Activated CD8-positive, alpha-beta T cell treated with anti-CD3 and anti-CD28 coated beads for 36 hours (primary cell): ENCODE measurements around the gene HYAL2. TPM values are rescaled to one million over a fixed set of nuclear protein-coding genes. Genes with fewer than 3 reads are reported as not detected.

Experiments used
- ATAC-seq: fragments of 200-7000 bp; cut with Tn5 transposase; one replicate; pipeline ENCODE4 v1.10.0; 2021; ENCODE audit warnings: mild to moderate bottlenecking, moderate library complexity
- CTCF ChIA-PET: fragments of 350-600 bp; sonication (Branson Sonifier 250); formaldehyde crosslinking; loops from one replicate; lab custom pipeline; 2021; ENCODE audit warnings: antibody characterized with exemption; lab: Charles Lee
- POLR2A ChIA-PET: fragments of 350-600 bp; sonication (Branson Sonifier 250); formaldehyde crosslinking; loops from one replicate; lab custom pipeline; 2021; ENCODE audit warnings: antibody characterized with exemption; lab: Charles Lee
- DNase-seq: peaks from one replicate; pipeline ENCODE4 v3.0.0-alpha.2; 2020
- H3K27ac Mint-ChIP-seq: one replicate; pipeline ENCODE4 v1.8.0; 2021; ENCODE audit warnings: mild to moderate bottlenecking, mixed read lengths
- H3K27me3 Mint-ChIP-seq: one replicate; pipeline ENCODE4 v1.8.0; 2021; ENCODE audit warnings: mixed read lengths
- H3K36me3 Mint-ChIP-seq: one replicate; pipeline ENCODE4 v1.8.0; 2021; ENCODE audit warnings: low read depth, mixed read lengths
- H3K4me1 Mint-ChIP-seq: one replicate; pipeline ENCODE4 v1.8.0; 2021; ENCODE audit warnings: low read depth, mixed read lengths
- H3K4me3 Mint-ChIP-seq: one replicate; pipeline ENCODE4 v1.8.0; 2021; ENCODE audit warnings: mild to moderate bottlenecking, moderate library complexity, mixed read lengths
- H3K9me3 Mint-ChIP-seq: one replicate; pipeline ENCODE4 v1.8.0; 2021; ENCODE audit warnings: mixed read lengths
- intact Hi-C: fragments of 100-400 bp; cut with micrococcal nuclease; formaldehyde crosslinking; loops from one replicate; pipeline ENCODE4 v1.10.0; 2022
- total RNA-seq, 2 experiments: library from RNA; stranded (reverse); gene quantifications; one replicate each; pipeline ENCODE4 v1.2.3, GENCODE V29; 2021
- TF ChIP-seq, protein P1 (sequence below): fragments of 200-600 bp; IDR thresholded peaks from one replicate; pipeline ENCODE4 v1.8.0; 2022; ENCODE audit warnings: antibody characterized with exemption, mild to moderate bottlenecking

The HYAL2 gene
- total RNA-seq, 2 experiments from 2014 or later: 3.9 to 4.1 TPM

DNA sequence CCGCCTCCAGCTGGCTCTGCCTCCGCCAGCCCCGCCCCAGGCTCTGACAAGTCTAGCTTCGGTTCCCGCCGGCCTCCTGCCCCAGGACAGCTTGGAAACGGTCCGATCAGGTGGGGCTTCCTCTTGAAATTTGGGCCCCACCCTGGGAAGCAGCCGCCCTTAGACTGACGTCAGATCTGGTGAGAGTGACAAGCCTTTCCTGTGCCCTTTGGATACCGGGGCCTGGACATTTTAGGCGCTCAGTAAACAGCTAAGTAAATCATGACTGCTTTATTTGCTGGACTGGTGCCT is 23.0 kb downstream of the HYAL2 start:
- intact Hi-C loops: no loop called here
- ATAC-seq (no peak), DNase-seq (no peak)
- Mint-ChIP-seq H3K4me1 (peaks cover 19% of the 10 kb centered on the region), H3K4me3 (peak overlapping the region; percentile 99), H3K27ac (peak overlapping the region; percentile 98), H3K9me3 (no peaks in the 10 kb centered on the region), H3K36me3 (peaks cover 1% of the 10 kb centered on the region), H3K27me3 (no peaks in the 10 kb centered on the region)
- ChIA-PET CTCF (interaction anchor here (0.8 to 1.9 kb wide), 15 partner anchors 9 to 105 kb away, joined by 3 to 8 read pairs (median 4); partner anchors contain the start of genes LSMEM2, RASSF1 and TUSC2), POLR2A (interaction anchor here (0.6 to 3.1 kb wide), 15 partner anchors 10 to 370 kb away, joined by 3 to 14 read pairs (median 3); partner anchors contain the start of genes CYB561D2, LSMEM2, MON1A and NPRL2)
- TF ChIP-seq, protein P1, sequence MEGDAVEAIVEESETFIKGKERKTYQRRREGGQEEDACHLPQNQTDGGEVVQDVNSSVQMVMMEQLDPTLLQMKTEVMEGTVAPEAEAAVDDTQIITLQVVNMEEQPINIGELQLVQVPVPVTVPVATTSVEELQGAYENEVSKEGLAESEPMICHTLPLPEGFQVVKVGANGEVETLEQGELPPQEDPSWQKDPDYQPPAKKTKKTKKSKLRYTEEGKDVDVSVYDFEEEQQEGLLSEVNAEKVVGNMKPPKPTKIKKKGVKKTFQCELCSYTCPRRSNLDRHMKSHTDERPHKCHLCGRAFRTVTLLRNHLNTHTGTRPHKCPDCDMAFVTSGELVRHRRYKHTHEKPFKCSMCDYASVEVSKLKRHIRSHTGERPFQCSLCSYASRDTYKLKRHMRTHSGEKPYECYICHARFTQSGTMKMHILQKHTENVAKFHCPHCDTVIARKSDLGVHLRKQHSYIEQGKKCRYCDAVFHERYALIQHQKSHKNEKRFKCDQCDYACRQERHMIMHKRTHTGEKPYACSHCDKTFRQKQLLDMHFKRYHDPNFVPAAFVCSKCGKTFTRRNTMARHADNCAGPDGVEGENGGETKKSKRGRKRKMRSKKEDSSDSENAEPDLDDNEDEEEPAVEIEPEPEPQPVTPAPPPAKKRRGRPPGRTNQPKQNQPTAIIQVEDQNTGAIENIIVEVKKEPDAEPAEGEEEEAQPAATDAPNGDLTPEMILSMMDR: no peak

DNA sequence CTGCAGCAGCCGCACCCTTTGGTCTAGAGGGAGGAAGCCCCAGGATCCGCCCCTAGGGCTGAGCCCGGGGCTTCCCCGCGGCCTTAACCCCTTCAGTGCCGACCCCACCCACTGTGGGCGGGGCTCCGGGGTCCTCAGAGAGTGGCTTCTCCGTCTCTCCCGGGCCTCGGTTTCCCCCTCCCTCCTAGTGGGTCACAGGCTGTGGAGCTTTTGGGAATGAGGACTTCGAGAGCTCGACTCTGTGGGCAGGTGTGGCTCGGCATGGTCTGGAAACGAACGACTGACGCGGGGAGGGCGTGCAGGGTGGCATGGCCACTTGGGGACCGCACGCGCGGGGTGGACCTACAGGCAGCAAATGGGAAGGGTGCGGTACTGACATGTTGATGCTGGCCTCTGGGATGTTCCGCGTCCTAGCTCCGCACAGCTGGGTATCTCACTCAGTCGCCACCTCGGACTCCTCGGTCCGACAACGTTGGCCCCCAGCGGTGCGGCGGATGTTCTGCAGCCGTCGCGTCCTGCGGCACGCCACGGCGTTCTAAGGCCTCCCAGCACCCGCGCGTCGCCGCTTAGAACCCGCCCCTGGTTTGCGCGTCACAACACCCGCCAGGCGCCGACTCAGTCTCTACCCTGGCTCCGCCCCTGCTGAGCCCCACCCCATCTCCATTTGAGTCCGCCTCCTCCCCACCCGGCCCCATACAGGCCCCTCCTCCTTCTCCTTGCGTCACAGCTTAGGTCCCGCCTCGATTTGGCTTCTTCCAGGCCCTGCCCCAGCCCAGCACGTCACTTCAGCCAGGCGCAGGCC is 23.5 kb downstream of the HYAL2 start, which contains the start of the genes HYAL3 and NAA80:
HYAL3 (minus strand) TSS at position 570 of the 802 bp plus-strand sequence. CDS start 3,803 bp downstream, outside the sequence.
NAA80 (minus strand) TSS at position 570 of the 802 bp plus-strand sequence. CDS start 1,942 bp downstream, outside the sequence.
- TF ChIP-seq, protein P1: peak; percentile 65
- ChIA-PET CTCF (interaction anchor here (0.8 to 1.9 kb wide), 18 partner anchors 9 to 104 kb away, joined by 3 to 8 read pairs (median 4); partner anchors contain the start of genes LSMEM2, RASSF1 and TUSC2), POLR2A (interaction anchor here (0.6 to 3.1 kb wide), 18 partner anchors 9 to 269 kb away, joined by 3 to 14 read pairs (median 4); partner anchors contain the start of genes CYB561D2, LSMEM2, NPRL2 and RASSF1)
- Mint-ChIP-seq H3K27me3 (no peaks in the 10 kb centered on the region), H3K36me3 (peaks cover 1% of the 10 kb centered on the region), H3K27ac (peak within 1 kb of the TSS; percentile 98), H3K9me3 (no peaks in the 10 kb centered on the region), H3K4me3 (peak within 1 kb of the TSS; percentile 99), H3K4me1 (peaks cover 17% of the 10 kb centered on the region)
- peak; percentile 100 for DNase-seq
- intact Hi-C loops: no loop called here
- ATAC-seq: peak; percentile 92

DNA sequence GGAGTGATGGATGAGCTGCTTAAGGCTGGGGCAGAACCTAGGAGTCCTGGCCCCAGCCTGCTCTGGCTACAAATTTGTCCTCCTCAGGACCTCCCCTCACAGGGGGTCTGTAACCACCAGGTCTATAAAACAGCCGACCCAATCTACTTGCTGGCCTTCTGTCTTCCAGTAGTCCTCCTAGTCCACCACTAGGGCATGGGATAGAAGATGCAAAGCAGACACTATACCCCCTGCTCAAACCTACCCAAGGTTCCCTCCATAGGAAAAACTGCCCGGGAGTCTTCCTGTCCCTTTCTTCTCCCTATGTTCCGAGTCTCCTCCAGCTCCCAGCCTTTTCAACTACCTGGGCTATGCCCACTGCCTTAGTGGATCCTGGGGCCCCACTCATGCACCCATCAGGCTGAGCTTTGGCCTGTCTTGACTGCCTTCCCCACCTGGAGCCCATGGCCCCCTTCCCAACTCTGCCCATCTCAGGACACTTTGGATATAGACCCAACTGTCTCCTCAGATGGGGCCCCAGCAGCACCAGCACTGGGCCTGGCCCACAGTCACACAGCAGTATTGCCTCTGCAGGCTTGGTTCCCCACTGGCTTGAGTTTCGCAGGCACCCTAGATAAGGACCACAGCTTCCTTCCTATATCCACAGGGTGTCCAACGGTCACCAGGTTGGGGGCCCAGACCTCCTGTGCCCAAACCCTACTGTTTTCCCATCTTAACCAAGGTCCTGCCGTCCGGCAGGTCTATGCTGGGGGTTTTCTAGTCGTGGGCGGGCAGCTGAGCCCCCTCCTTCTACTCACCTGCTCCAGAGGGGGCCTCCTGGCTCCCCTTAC is 24.4 kb downstream of the HYAL2 start:
- intact Hi-C loops: no loop called here
- peak overlapping the region; percentile 98 for H3K27ac Mint-ChIP-seq
- CTCF ChIA-PET: interaction anchor here (0.6 to 1.9 kb wide), 9 partner anchors 9 to 55 kb away, joined by 3 to 8 read pairs (median 4); partner anchors contain the start of genes LSMEM2 and TUSC2
- TF ChIP-seq, protein P1: no peak
- no peaks in the 10 kb centered on the region for H3K27me3 Mint-ChIP-seq
- no peaks in the 10 kb centered on the region for H3K9me3 Mint-ChIP-seq
- H3K36me3 Mint-ChIP-seq: peaks cover 1% of the 10 kb centered on the region
- H3K4me1 Mint-ChIP-seq: peaks cover 17% of the 10 kb centered on the region
- ATAC-seq (no peak), DNase-seq (no peak)
- peak overlapping the region; percentile 99 for H3K4me3 Mint-ChIP-seq
- POLR2A ChIA-PET: interaction anchor here (0.9 to 3.1 kb wide), 13 partner anchors 8 to 61 kb away, joined by 3 to 14 read pairs (median 6); partner anchors contain the start of genes CYB561D2, LSMEM2, NPRL2 and RASSF1

DNA sequence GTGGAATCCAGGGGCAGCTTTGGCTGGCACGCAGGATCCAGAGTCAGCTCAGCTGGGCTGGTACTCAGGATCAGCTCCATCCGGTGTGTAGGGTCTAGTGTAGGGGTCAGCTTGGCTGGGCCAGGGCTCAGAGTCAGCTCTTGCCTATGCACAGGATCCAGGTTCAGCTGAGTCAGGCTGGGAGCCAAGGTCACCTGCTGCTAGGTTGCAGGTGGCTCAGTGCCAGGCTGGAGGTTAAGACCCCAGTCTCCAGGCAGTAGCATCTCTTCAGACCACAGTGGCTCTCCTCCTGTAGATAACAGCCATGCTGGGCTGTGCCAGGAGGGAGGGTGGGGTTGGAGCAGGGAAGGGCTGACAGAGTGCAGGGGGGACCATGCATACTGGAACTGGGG is 25.2 kb downstream of the HYAL2 start:
- Mint-ChIP-seq H3K36me3 (peaks cover 1% of the 10 kb centered on the region), H3K27me3 (no peaks in the 10 kb centered on the region), H3K4me1 (peaks cover 23% of the 10 kb centered on the region), H3K27ac (no peak overlapping the region), H3K9me3 (no peaks in the 10 kb centered on the region), H3K4me3 (peak overlapping the region; percentile 99)
- ATAC-seq: no peak
- TF ChIP-seq, protein P1: no peak
- intact Hi-C loops: no loop called here
- CTCF ChIA-PET: interaction anchor here (1.0 to 1.9 kb wide), 3 partner anchors 8 to 27 kb away, joined by 3 to 8 read pairs (median 4); no protein-coding TSS in a partner anchor
- POLR2A ChIA-PET: interaction anchor here (1.8 to 3.1 kb wide), 2 partner anchors 9 to 40 kb away, joined by 7 to 14 read pairs; no protein-coding TSS in a partner anchor
- no peak for DNase-seq
